Vagina (tissue), 2 donors: Measurements from ENCODE around the gene DENND1A. TPM values are rescaled to one million over a fixed set of nuclear protein-coding genes. Genes with fewer than 3 reads are reported as not detected.

Experiments used
- DNase-seq, 2 donors: peaks; one replicate each; pipeline ENCODE4 v3.0.0-alpha.2; 2017; ENCODE audit errors: extremely low spot score in 2 of 2
- H3K27ac ChIP-seq: fragments of 200-600 bp; sonication (generic); one replicate; pipeline ENCODE4 v1.5.1; 2019
- H3K27me3 ChIP-seq: fragments of 200-600 bp; sonication (generic); one replicate; pipeline ENCODE4 v1.5.1; 2019
- H3K36me3 ChIP-seq, 2 donors: fragments of 200-600 bp; sonication (generic); one replicate each; pipeline ENCODE4 v1.5.1; 2017 to 2019
- H3K4me1 ChIP-seq: fragments of 200-600 bp; sonication (generic); one replicate; pipeline ENCODE4 v1.5.1; 2019
- H3K4me3 ChIP-seq, 2 donors: fragments of 200-600 bp; sonication (generic); 1 replicate in 1 of 2; 2 replicates in 1 of 2; pipeline ENCODE4 v1.5.1; 2016 to 2019
- H3K9me3 ChIP-seq: fragments of 200-600 bp; sonication (generic); one replicate; pipeline ENCODE4 v1.5.1; 2019
- CTCF ChIP-seq, 3 experiments: fragments of 450-650 bp in 2 of 3; fragments of 200-600 bp in 1 of 3; sonication (generic) in 1 of 3; IDR thresholded peaks; one replicate each; pipeline ENCODE4 v1.5.1; 2017 to 2019; ENCODE audit warnings: antibody characterized with exemption in 3 of 3, mild to moderate bottlenecking in 2 of 3, moderate library complexity in 2 of 3
- POLR2A ChIP-seq, 2 donors: fragments of 450-650 bp; IDR thresholded peaks; one replicate each; pipeline ENCODE4 v1.6.1; 2017; ENCODE audit warnings: antibody characterized with exemption in 2 of 2, mild to moderate bottlenecking in 2 of 2, moderate library complexity in 2 of 2
- POLR2AphosphoS5 ChIP-seq, 2 donors: sonication (generic); formaldehyde crosslinking; IDR thresholded peaks; one replicate each; pipeline ENCODE4 v1.9.0; 2017; ENCODE audit warnings: antibody characterized with exemption in 2 of 2, mild to moderate bottlenecking in 2 of 2, low read depth in 1 of 2; ENCODE audit not compliant: insufficient read depth in 1 of 2
- intact Hi-C: fragments of 100-400 bp; cut with DNase I; formaldehyde crosslinking; loops from one replicate; pipeline ENCODE4 v1.15.1; 2023
- total RNA-seq: library from RNA; depleted of rRNA; stranded (reverse); fragments of >200 nt; gene quantifications from one replicate; pipeline ENCODE4 v1.2.3, GENCODE V29; 2016

Gene DENND1A
- total RNA-seq, 1 donor from 2014 or later, result 20.4 TPM

- intact Hi-C loops, result no loop called here
- no peak overlapping the region for H3K27ac ChIP-seq
- H3K4me3 ChIP-seq, result no peak overlapping the region
- no peak for DNase-seq
- H3K36me3 ChIP-seq, result no peaks in the 10 kb centered on the region
- no peaks in the 10 kb centered on the region for H3K9me3 ChIP-seq
- no peaks in the 10 kb centered on the region for H3K4me1 ChIP-seq
- TF ChIP-seq POLR2AphosphoS5 (IDR thresholded peaks at IDR 0.05; ENCODE audit: insufficient read depth in 1 of 2, low read depth in 1 of 2) (no peak), POLR2A (IDR thresholded peaks at IDR 0.05) (no peak), CTCF (IDR thresholded peaks at IDR 0.05) (no peak)
- no peaks in the 10 kb centered on the region for H3K27me3 ChIP-seq
These were observed 299.7 kb downstream of the DENND1A start for GRCh38 chr9:123630233-123630632.

- H3K9me3 ChIP-seq, result no peaks in the 10 kb centered on the region
- no peaks in the 10 kb centered on the region for H3K27me3 ChIP-seq
- H3K27ac ChIP-seq, result no peak overlapping the region
- no peak overlapping the region for H3K4me3 ChIP-seq
- H3K36me3 ChIP-seq, result no peaks in the 10 kb centered on the region
- DNase-seq, result no peak
- no peaks in the 10 kb centered on the region for H3K4me1 ChIP-seq
- TF ChIP-seq CTCF (IDR thresholded peaks at IDR 0.05), result no peak
- intact Hi-C loops, result no loop called here
These were observed 300.4 kb downstream of the DENND1A start for GRCh38 chr9:123629531-123629930.

DNA sequence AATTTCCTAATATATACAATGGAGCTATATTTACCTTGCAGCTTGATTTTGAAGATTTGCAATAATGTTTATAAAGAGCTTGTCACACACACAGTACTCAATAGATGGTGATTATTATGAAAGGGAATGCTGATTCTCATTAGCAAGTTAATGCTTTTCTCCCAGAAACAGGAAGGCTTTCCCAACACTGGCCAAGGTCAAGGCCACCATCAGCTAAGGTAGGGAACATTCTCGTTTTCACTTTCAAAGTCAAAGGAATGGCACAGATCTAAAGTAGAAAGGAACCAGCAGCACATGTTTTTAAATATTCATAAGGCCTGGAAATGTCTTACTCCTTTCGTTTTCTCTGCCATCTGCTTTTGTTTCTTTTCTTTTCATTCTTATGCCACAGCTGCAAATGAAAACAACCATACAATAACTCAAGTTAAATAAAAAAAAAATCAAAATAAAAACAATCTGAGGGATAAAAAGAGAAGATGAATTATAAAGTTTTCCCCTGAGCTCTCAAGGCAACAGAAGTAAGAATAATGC, 307.1 kb downstream of the DENND1A start:
- H3K27me3 ChIP-seq, result no peaks in the 10 kb centered on the region
- no peaks in the 10 kb centered on the region for H3K4me1 ChIP-seq
- H3K36me3 ChIP-seq, result no peaks in the 10 kb centered on the region
- H3K27ac ChIP-seq, result no peak overlapping the region
- no peak for TF ChIP-seq POLR2A (IDR thresholded peaks at IDR 0.05)
- no peak for TF ChIP-seq POLR2AphosphoS5 (IDR thresholded peaks at IDR 0.05; ENCODE audit: insufficient read depth in 1 of 2, low read depth in 1 of 2)
- no peak for TF ChIP-seq CTCF (IDR thresholded peaks at IDR 0.05)
- intact Hi-C loops, result no loop called here
- H3K9me3 ChIP-seq, result no peaks in the 10 kb centered on the region
- DNase-seq, result no peak
- no peak overlapping the region for H3K4me3 ChIP-seq

GRCh38 chr9:123620239-123620638, 309.7 kb downstream of the DENND1A start:
- no peak for TF ChIP-seq POLR2AphosphoS5 (IDR thresholded peaks at IDR 0.05; ENCODE audit: insufficient read depth in 1 of 2, low read depth in 1 of 2)
- no peak for TF ChIP-seq POLR2A (IDR thresholded peaks at IDR 0.05)
- TF ChIP-seq CTCF (IDR thresholded peaks at IDR 0.05), result no peak
- Histone ChIP-seq H3K9me3 (no peaks in the 10 kb centered on the region), H3K4me3 (no peak overlapping the region), H3K36me3 (no peaks in the 10 kb centered on the region), H3K4me1 (no peaks in the 10 kb centered on the region), H3K27me3 (no peaks in the 10 kb centered on the region), H3K27ac (no peak overlapping the region)
- no peak for DNase-seq
- intact Hi-C loops, result no loop called here

DNA sequence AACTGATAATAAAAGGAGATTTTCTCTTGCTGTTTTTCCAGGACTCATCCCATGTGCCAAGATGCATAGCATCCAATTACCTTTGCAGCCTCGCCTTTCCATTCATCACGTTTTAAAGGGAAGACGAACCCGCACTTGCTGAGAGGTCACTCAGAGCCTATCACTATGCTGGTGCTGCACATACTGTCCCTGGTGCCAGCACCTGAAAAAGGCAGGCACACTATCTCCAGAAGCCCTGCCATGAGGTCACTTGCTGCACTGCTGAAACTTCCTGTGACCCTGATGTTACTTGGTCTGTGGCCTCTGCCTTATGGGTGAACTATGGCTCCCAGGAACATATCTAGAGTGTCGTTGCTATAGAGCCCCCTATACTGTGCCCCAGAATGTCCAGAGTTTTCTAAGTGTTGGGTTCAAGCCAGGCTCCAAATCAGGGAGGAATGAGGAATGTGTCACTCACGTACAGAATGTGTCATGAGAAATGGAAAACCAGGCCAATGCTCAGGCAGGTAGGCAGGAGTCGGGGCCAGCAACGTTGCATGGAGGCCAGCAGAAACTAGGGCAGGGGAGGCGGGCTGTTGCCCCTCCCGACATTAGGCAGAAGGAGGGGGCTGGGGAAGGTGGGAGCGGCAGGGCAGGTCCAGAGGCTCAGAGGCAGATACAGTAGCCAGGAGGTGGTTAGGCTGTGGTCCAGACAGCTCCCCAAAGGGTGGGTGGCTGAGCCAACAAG, 311.8 kb downstream of the DENND1A start:
- H3K9me3 ChIP-seq, result no peaks in the 10 kb centered on the region
- intact Hi-C loops, result no loop called here
- H3K27ac ChIP-seq, result no peak overlapping the region
- H3K36me3 ChIP-seq, result no peaks in the 10 kb centered on the region
- DNase-seq, result peak in 1 of 2 donors; percentile 52
- no peak overlapping the region for H3K4me3 ChIP-seq
- H3K4me1 ChIP-seq, result no peaks in the 10 kb centered on the region
- TF ChIP-seq POLR2AphosphoS5 (IDR thresholded peaks at IDR 0.05; ENCODE audit: insufficient read depth in 1 of 2, low read depth in 1 of 2) (no peak), POLR2A (IDR thresholded peaks at IDR 0.05) (no peak), CTCF (IDR thresholded peaks at IDR 0.05) (no peak)
- no peaks in the 10 kb centered on the region for H3K27me3 ChIP-seq
